ENCODE results near the gene KCNJ6.

DNA sequence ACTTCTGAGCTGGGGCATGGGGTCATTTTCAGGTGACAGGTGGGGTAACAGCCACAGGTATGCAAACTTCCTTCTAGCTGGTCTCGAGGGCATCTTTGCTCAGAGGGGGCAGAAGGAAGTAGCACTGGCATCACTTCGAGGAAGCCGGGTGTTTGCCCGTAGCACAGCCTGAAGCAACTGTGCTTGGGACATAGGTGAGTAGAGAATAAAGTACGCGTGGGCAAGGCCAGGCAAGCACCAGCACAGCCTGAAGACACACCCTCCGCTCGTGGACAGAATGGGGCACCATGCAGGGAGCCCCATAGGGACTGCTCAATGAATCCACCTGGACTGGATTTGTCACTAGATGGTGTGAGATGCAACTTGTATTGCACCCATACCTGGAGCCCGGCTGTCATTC is 167.1 kb downstream of the KCNJ6 start:
- no peak for TF ChIP-seq POLR2A (IDR thresholded peaks at IDR 0.05)
- TF ChIP-seq, protein P1, sequence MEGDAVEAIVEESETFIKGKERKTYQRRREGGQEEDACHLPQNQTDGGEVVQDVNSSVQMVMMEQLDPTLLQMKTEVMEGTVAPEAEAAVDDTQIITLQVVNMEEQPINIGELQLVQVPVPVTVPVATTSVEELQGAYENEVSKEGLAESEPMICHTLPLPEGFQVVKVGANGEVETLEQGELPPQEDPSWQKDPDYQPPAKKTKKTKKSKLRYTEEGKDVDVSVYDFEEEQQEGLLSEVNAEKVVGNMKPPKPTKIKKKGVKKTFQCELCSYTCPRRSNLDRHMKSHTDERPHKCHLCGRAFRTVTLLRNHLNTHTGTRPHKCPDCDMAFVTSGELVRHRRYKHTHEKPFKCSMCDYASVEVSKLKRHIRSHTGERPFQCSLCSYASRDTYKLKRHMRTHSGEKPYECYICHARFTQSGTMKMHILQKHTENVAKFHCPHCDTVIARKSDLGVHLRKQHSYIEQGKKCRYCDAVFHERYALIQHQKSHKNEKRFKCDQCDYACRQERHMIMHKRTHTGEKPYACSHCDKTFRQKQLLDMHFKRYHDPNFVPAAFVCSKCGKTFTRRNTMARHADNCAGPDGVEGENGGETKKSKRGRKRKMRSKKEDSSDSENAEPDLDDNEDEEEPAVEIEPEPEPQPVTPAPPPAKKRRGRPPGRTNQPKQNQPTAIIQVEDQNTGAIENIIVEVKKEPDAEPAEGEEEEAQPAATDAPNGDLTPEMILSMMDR (IDR thresholded peaks at IDR 0.05) = no peak
- no peak for TF ChIP-seq POLR2AphosphoS5 (IDR thresholded peaks at IDR 0.05)
